Upper lobe of right lung (tissue), 1 donor: ENCODE data around the gene SHLD1. TPM values are rescaled to one million over a fixed set of nuclear protein-coding genes. Genes with fewer than 3 reads are reported as not detected.
"Not testable (repeated sequence)": the region's sequence is repeated elsewhere in the genome, so short reads cannot be mapped to it uniquely, and the experiment has no call there.

Source experiments
- ATAC-seq: fragments of 200-7000 bp; cut with Tn5 transposase; one replicate; pipeline ENCODE4 v1.9.1; 2020; ENCODE audit warnings: mild to moderate bottlenecking, moderate library complexity
- DNase-seq: peaks from one replicate; pipeline ENCODE4 v3.0.0-alpha.2; 2020
- H3K27ac ChIP-seq: fragments of 200-600 bp; one replicate; pipeline ENCODE4 v1.8.0; 2022
- H3K27me3 ChIP-seq: fragments of 200-600 bp; one replicate; pipeline ENCODE4 v1.8.0; 2022; ENCODE audit warnings: mild to moderate bottlenecking
- H3K36me3 ChIP-seq: fragments of 200-600 bp; one replicate; pipeline ENCODE4 v1.8.0; 2022
- H3K4me1 ChIP-seq: fragments of 200-600 bp; one replicate; pipeline ENCODE4 v1.8.0; 2022
- H3K4me3 ChIP-seq: fragments of 200-600 bp; one replicate; pipeline ENCODE4 v1.8.0; 2022; ENCODE audit warnings: mild to moderate bottlenecking
- H3K9me3 ChIP-seq: fragments of 200-600 bp; one replicate; pipeline ENCODE4 v1.8.0; 2022
- CTCF ChIP-seq: fragments of 200-600 bp; IDR thresholded peaks from one replicate; pipeline ENCODE4 v1.8.0; 2022; ENCODE audit warnings: antibody characterized with exemption
- intact Hi-C: fragments of 100-400 bp; cut with DNase I; formaldehyde crosslinking; loops from one replicate; pipeline ENCODE4 v1.11.0; 2022
- total RNA-seq: library from RNA; stranded (reverse); fragmentation: NEBNext Ultra II Directional; extraction: Animal tissue kit (Norgen Biotek cat#: 25700); gene quantifications from one replicate; pipeline ENCODE4 v1.2.1, GENCODE V29; 2021
- donor health status: DM: no; HTN: yes; CAD: no; lungs with severe emphysema.

Gene SHLD1
- total RNA-seq, 1 donor from 2014 or later, result 5.8 TPM

- DNase-seq (no peak), ATAC-seq (no peak)
- no peaks in the 10 kb centered on the region for H3K9me3 ChIP-seq
- no peaks in the 10 kb centered on the region for H3K4me1 ChIP-seq
- H3K27me3 ChIP-seq, result no peaks in the 10 kb centered on the region
- intact Hi-C loops, result no loop called here
- no peak overlapping the region for H3K27ac ChIP-seq
- H3K4me3 ChIP-seq, result no peak overlapping the region
- H3K36me3 ChIP-seq, result no peaks in the 10 kb centered on the region
- TF ChIP-seq CTCF, result no peak
These were observed 46.3 kb downstream of the SHLD1 start for GRCh38 chr20:5796331-5797040.

- no peak overlapping the region for H3K27ac ChIP-seq
- H3K4me1 ChIP-seq, result no peaks in the 10 kb centered on the region
- no peaks in the 10 kb centered on the region for H3K27me3 ChIP-seq
- DNase-seq (no peak), ATAC-seq (no peak)
- no peak for TF ChIP-seq CTCF
- H3K9me3 ChIP-seq, result no peaks in the 10 kb centered on the region
- H3K36me3 ChIP-seq, result no peaks in the 10 kb centered on the region
- no peak overlapping the region for H3K4me3 ChIP-seq
- intact Hi-C loops, result no loop called here
These were observed 47.0 kb downstream of the SHLD1 start for GRCh38 chr20:5797165-5797564.

- Histone ChIP-seq H3K36me3 (no peaks in the 10 kb centered on the region), H3K4me3 (no peak overlapping the region), H3K4me1 (no peaks in the 10 kb centered on the region), H3K9me3 (no peaks in the 10 kb centered on the region), H3K27me3 (no peaks in the 10 kb centered on the region), H3K27ac (no peak overlapping the region)
- no peak for TF ChIP-seq CTCF
- intact Hi-C loops, result no loop called here
- no peak for DNase-seq
- peak; percentile 74 for ATAC-seq
These were observed 47.8 kb downstream of the SHLD1 start for GRCh38 chr20:5797843-5798462.

- H3K9me3 ChIP-seq, H3K36me3 ChIP-seq, H3K27me3 ChIP-seq, intact Hi-C loops, ATAC-seq, DNase-seq, H3K4me3 ChIP-seq: not testable (repeated sequence)
- peak overlapping the region; percentile 17 for H3K27ac ChIP-seq
- peaks cover 22% of the 10 kb centered on the region for H3K4me1 ChIP-seq
These were observed 53.6 kb downstream of the SHLD1 start for GRCh38 chr20:5803754-5804303.

- TF ChIP-seq CTCF, result no peak
- intact Hi-C loops, result no loop called here
These were observed 56.5 kb downstream of the SHLD1 start for GRCh38 chr20:5806457-5807263.

More at GRCh38 chr20:5806457-5807263, 56.5 kb downstream of the SHLD1 start:
- ATAC-seq (no peak), DNase-seq (no peak)
- Histone ChIP-seq H3K27ac (no peak overlapping the region), H3K27me3 (no peaks in the 10 kb centered on the region), H3K4me1 (peaks cover 22% of the 10 kb centered on the region), H3K9me3 (no peaks in the 10 kb centered on the region), H3K36me3 (no peaks in the 10 kb centered on the region), H3K4me3 (no peak overlapping the region)
